SH-SY5Y (cell line): ENCODE data around the gene LAMP1.

Experiments
- GATA2 ChIP-seq: IDR thresholded peaks from 2 replicates; pipeline ENCODE4 v1.6.1; 2011; ENCODE audit warnings: mild to moderate bottlenecking, low read depth, low read length
- GATA3 ChIP-seq: IDR thresholded peaks from 2 replicates; pipeline ENCODE4 v1.6.1; 2011; ENCODE audit warnings: low read depth, mild to moderate bottlenecking, low read length, moderate library complexity

DNA sequence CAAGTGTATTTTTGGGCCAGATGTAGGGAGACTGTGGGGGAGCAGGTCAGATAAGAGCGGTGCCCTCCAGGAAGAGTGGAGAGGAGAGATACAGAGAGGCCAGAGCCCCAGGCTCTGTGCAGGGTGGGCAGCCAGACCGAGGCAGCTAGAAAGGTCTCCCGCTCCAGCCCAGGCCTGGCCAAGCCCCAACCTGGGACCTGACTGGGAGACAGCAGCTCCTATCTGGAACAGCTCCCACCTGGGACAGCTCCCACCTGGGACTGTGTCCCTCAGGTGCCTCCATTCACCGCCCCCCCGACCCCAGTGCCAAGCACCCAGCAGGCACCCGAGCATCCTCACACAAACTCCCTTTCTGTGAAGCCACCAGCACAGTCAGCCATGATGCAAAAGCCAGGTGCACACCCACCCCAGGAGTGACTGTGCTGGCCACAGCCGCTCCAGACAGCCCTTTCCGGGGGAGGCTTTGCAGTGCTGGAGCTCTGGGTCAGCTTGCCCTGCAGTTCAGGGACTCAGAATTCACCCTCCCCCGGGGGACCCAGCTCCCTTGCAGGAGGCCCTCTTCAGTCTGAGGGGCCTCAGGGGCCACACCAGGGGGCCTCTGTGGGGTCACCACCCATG lies 69.0 kb downstream of the LAMP1 start:
- TF ChIP-seq GATA2 (no peak), GATA3 (no peak)
